CD4-positive, alpha-beta T cell (primary cell): ENCODE results near the gene MPV17L2. TPM values are rescaled to one million over a fixed set of nuclear protein-coding genes. Genes with fewer than 3 reads are reported as not detected.

ENCODE experiments used
- ATAC-seq: fragments of 200-7000 bp; cut with Tn5 transposase; one replicate; pipeline ENCODE4 v1.10.0; 2022; ENCODE audit warnings: mild to moderate bottlenecking; ENCODE audit not compliant: poor library complexity
- CTCF ChIA-PET: fragments of 350-600 bp; sonication (Branson Sonifier 250); formaldehyde crosslinking; loops from one replicate; lab custom pipeline; 2021; ENCODE audit warnings: antibody characterized with exemption, inconsistent platforms; lab: Charles Lee
- POLR2A ChIA-PET: fragments of 350-600 bp; sonication (Branson Sonifier 250); formaldehyde crosslinking; loops from one replicate; lab custom pipeline; 2021; ENCODE audit warnings: antibody characterized with exemption, inconsistent platforms; lab: Charles Lee
- DNase-seq, 14 experiments: peaks; one replicate each; pipeline ENCODE4 v3.0.0-alpha.2; 2013 to 2020; ENCODE audit warnings: mixed read lengths in 2 of 14
- H3K27ac ChIP-seq, 2 donors: one replicate each; pipeline versions ENCODE4 v1.5.1 to v1.7.0; 2013; ENCODE audit warnings: low read length in 2 of 2, low read depth in 1 of 2, mild to moderate bottlenecking in 1 of 2
- H3K27me3 ChIP-seq, 2 experiments: 1 replicate in 1 of 2; 2 replicates in 1 of 2; pipeline versions ENCODE4 v1.6.1 to v1.7.0; 2013; ENCODE audit warnings: low read length in 2 of 2, control low read depth in 1 of 2, mild to moderate bottlenecking in 1 of 2, moderate library complexity in 1 of 2; ENCODE audit not compliant: insufficient read depth in 2 of 2, control insufficient read depth in 1 of 2
- H3K36me3 ChIP-seq: one replicate; pipeline ENCODE4 v1.6.1; 2013; ENCODE audit warnings: low read length, control low read depth; ENCODE audit not compliant: insufficient read depth
- H3K4me1 ChIP-seq: one replicate; pipeline ENCODE4 v1.6.1; 2013; ENCODE audit warnings: low read length, control low read depth; ENCODE audit not compliant: insufficient read depth
- H3K4me3 ChIP-seq: one replicate; pipeline ENCODE4 v1.5.1; 2013; ENCODE audit warnings: mild to moderate bottlenecking, low read length, moderate library complexity
- H3K9me3 ChIP-seq, 2 experiments: 1 replicate in 1 of 2; 2 replicates in 1 of 2; pipeline versions ENCODE4 v1.6.1 to v1.7.0; 2013; ENCODE audit warnings: low read length in 2 of 2, mild to moderate bottlenecking in 2 of 2, control low read depth in 1 of 2, moderate library complexity in 1 of 2; ENCODE audit not compliant: control insufficient read depth in 1 of 2, insufficient read depth in 1 of 2
- H3K27ac Mint-ChIP-seq: one replicate; pipeline ENCODE4 v1.8.0; 2020; ENCODE audit warnings: mixed read lengths
- H3K27me3 Mint-ChIP-seq: one replicate; pipeline ENCODE4 v1.8.0; 2021; ENCODE audit warnings: mixed read lengths
- H3K36me3 Mint-ChIP-seq: one replicate; pipeline ENCODE4 v1.8.0; 2021; ENCODE audit warnings: low read depth, mixed read lengths
- H3K4me1 Mint-ChIP-seq: one replicate; pipeline ENCODE4 v1.8.0; 2021; ENCODE audit warnings: low read depth, mixed read lengths
- H3K4me3 Mint-ChIP-seq: one replicate; pipeline ENCODE4 v1.8.0; 2020; ENCODE audit warnings: mild to moderate bottlenecking, mixed read lengths
- H3K9me3 Mint-ChIP-seq: one replicate; pipeline ENCODE4 v1.8.0; 2020; ENCODE audit warnings: mixed read lengths
- intact Hi-C, 2 experiments: fragments of 100-400 bp; cut with DNase I in 1 of 2; cut with micrococcal nuclease in 1 of 2; formaldehyde crosslinking; loops; one replicate each; pipeline versions ENCODE4 v1.15.1 to v1.9.0; 2023 to 2025; cut with DNase I, micrococcal nuclease
- total RNA-seq, 174 experiments: library from RNA in 2 of 174; stranded (reverse) in 2 of 174; gene quantifications; one replicate each; pipeline ENCODE4 v1.2.3 and lab custom pipeline; 2021 to 2026
- TF ChIP-seq, protein P1 (sequence below): fragments of 200-600 bp; IDR thresholded peaks from one replicate; pipeline ENCODE4 v1.8.0; 2022; ENCODE audit warnings: antibody characterized with exemption, mild to moderate bottlenecking

Gene MPV17L2
- total RNA-seq, 2 experiments from 2014 or later, result 2.8 to 3.9 TPM

DNA sequence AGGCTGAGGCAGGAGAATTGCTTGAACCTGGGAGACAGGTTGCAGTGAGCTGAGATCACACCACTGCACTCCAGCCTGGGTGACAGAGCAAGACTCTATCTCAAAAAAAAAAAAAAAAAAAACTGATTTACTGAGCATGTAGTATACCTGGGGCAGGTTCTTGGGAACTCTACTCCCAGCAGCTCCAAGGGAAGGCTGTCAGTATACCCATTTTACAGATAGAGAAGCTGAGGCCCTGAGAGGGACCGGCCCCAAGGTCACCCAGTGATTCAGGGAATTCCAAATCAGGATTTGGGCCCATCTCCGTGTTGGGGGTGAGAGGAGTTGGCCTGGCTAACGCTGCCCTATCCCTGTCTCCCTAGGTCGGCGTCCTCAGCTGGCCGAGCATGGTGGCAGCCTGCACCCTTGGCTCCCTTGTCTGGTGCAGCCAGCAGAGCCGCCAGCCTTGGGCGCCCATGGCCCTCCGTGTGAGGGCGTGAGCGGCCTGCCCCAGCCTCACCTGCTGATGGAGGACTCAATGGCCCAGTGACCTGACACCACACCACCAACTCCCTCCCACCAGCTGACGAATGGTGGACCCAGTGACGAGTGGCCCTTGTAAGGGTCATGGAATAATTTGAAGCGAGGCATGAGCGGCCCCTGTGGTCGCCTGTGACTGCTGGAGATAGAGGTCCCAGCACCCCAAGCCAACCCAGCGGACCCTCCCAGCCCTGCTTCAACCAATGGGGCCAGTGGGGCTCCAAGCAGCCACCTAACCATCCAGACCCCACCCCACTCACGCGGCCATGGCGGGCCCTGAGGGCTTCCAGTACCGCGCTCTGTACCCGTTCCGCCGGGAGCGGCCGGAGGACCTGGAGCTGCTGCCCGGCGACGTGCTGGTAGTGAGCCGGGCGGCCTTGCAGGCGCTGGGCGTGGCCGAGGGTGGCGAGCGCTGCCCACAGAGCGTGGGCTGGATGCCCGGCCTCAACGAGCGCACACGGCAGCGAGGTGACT is 37.6 kb upstream of the MPV17L2 start:
- H3K27me3 ChIP-seq, result no peaks in the 10 kb centered on the region
- TF ChIP-seq, protein P1, sequence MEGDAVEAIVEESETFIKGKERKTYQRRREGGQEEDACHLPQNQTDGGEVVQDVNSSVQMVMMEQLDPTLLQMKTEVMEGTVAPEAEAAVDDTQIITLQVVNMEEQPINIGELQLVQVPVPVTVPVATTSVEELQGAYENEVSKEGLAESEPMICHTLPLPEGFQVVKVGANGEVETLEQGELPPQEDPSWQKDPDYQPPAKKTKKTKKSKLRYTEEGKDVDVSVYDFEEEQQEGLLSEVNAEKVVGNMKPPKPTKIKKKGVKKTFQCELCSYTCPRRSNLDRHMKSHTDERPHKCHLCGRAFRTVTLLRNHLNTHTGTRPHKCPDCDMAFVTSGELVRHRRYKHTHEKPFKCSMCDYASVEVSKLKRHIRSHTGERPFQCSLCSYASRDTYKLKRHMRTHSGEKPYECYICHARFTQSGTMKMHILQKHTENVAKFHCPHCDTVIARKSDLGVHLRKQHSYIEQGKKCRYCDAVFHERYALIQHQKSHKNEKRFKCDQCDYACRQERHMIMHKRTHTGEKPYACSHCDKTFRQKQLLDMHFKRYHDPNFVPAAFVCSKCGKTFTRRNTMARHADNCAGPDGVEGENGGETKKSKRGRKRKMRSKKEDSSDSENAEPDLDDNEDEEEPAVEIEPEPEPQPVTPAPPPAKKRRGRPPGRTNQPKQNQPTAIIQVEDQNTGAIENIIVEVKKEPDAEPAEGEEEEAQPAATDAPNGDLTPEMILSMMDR, result no peak
- peak in 1 of 14 experiments; percentile 43 for DNase-seq
- Mint-ChIP-seq H3K36me3 (peaks cover 22% of the 10 kb centered on the region), H3K27me3 (no peaks in the 10 kb centered on the region), H3K4me1 (peaks cover 26% of the 10 kb centered on the region), H3K9me3 (no peaks in the 10 kb centered on the region), H3K4me3 (peak overlapping the region; percentile 81), H3K27ac (no peak overlapping the region)
- ChIA-PET CTCF (interaction anchor here (0.9 kb wide), 1 partner anchor 36 kb away, joined by 3 read pairs; no protein-coding TSS in a partner anchor), POLR2A (interaction anchor here (0.6 to 0.8 kb wide), 2 partner anchors 38 to 567 kb away, joined by 3 read pairs; no protein-coding TSS in a partner anchor)
- H3K4me1 ChIP-seq, result peaks cover 39% of the 10 kb centered on the region
- H3K27ac ChIP-seq, result no peak overlapping the region
- no peak for ATAC-seq
- H3K36me3 ChIP-seq, result peaks cover 12% of the 10 kb centered on the region
- no peak overlapping the region for H3K4me3 ChIP-seq
- H3K9me3 ChIP-seq, result no peaks in the 10 kb centered on the region
- intact Hi-C loops, result no loop called here

DNA sequence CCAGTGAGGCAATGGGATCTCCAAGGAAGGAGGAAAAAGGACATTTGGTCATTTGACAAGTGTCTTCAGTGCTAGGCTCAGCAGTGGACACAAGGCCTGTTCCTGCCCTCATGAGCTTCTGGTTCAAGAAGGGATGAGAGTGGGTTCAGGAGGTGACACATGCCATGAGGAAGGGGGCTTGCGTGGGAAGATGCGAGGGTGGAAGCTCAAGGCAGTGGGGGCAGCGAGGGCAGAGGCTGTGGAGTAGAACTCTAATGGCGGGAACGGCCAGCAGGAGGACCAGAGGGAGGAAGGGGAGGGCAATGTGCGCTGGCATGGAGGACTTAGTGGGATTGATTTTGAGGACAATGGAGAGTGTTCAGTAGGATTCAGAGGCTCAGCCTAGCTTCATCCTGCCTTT is 36.8 kb upstream of the MPV17L2 start:
- Mint-ChIP-seq H3K4me3 (peak overlapping the region; percentile 54), H3K27ac (no peak overlapping the region), H3K4me1 (peaks cover 30% of the 10 kb centered on the region), H3K27me3 (no peaks in the 10 kb centered on the region), H3K36me3 (peaks cover 22% of the 10 kb centered on the region), H3K9me3 (no peaks in the 10 kb centered on the region)
- intact Hi-C loops, result no loop called here
- POLR2A ChIA-PET, result interaction anchor here (0.8 to 1.0 kb wide), 2 partner anchors 39 to 40 kb away, joined by 3 read pairs; no protein-coding TSS in a partner anchor
- ATAC-seq (no peak), DNase-seq (peak in 1 of 14 experiments; percentile 26)
- Histone ChIP-seq H3K27me3 (no peaks in the 10 kb centered on the region), H3K36me3 (peaks cover 9% of the 10 kb centered on the region), H3K9me3 (no peaks in the 10 kb centered on the region), H3K27ac (no peak overlapping the region), H3K4me3 (no peak overlapping the region), H3K4me1 (peaks cover 44% of the 10 kb centered on the region)
- TF ChIP-seq, protein P1, result no peak
- CTCF ChIA-PET, result no interaction called here

DNA sequence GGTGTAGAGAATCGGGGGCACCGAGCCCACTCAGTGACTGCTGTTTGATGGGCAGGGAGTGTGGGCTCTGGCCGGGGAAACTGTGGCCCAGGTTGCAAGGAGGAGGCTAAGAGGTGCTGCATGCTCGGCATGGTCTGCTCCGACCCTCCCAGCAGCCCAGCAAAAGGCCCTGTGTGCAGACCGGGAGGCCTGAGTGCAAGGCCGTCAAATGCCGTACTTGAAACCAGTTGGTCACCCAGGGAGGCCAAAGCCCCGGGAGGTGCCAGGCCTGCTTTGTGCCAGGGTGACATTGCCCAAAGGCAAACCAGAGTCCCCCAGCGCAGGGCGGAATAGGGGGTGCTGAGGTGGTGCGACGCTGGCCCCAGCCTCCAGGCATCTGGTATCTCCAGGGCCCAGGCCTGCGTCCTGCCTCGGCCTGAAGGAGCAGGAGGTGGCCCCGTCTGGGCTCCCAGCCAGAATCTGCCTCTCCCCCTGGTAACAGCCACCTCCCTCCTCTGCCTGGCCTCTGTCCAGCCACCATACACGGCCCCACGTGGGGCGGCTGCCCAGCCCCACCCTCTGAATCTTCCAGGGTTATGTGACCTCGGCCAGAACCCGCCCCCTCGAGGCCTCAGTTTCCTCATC is 36.1 kb upstream of the MPV17L2 start:
- H3K4me1 Mint-ChIP-seq, result peaks cover 30% of the 10 kb centered on the region
- H3K9me3 ChIP-seq, result no peaks in the 10 kb centered on the region
- peaks cover 44% of the 10 kb centered on the region for H3K4me1 ChIP-seq
- H3K27ac Mint-ChIP-seq, result no peak overlapping the region
- TF ChIP-seq, protein P1, result no peak
- intact Hi-C loops, result no loop called here
- DNase-seq, result peak in 1 of 14 experiments; percentile 36
- no peak for ATAC-seq
- CTCF ChIA-PET, result no interaction called here
- peaks cover 19% of the 10 kb centered on the region for H3K36me3 Mint-ChIP-seq
- H3K36me3 ChIP-seq, result peaks cover 12% of the 10 kb centered on the region
- H3K27me3 Mint-ChIP-seq, result no peaks in the 10 kb centered on the region
- no peak overlapping the region for H3K4me3 ChIP-seq
- H3K27ac ChIP-seq, result no peak overlapping the region
- no peaks in the 10 kb centered on the region for H3K27me3 ChIP-seq
- POLR2A ChIA-PET, result interaction anchor here (1.0 kb wide), 1 partner anchor 41 kb away, joined by 3 read pairs; no protein-coding TSS in a partner anchor
- H3K9me3 Mint-ChIP-seq, result no peaks in the 10 kb centered on the region
- H3K4me3 Mint-ChIP-seq, result no peak overlapping the region
